ENCODE results near the gene COG3.

COG3 gene

DNA sequence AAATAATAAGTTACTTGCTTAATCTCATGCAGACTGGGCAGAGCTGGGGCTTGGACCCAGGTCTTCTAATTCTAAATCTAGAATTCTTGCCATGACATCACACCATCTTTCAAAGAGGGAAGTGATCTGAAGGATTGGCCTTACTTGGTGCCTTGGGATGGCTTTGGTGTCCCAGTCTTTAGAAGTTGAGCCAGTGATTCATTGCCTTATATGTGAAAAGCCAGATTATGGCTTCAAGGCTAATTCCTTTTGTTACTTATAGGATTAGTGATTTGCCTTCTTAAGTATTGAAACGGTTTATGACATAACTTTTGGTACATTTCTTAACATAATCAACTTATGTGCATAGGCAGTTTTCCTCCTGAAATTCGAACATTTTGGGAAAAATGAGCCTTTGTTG, 14.9 kb downstream of the COG3 start:
- Histone ChIP-seq H3K9me3 (no peaks in the 10 kb centered on the region), H3K27me3 (no peaks in the 10 kb centered on the region), H3K4me3 (ENCODE audit: low read depth in 1 of 2, low read length in 1 of 2) (no peak overlapping the region), H3K36me3 (peaks cover 62% of the 10 kb centered on the region), H3K4me1 (ENCODE audit: control insufficient read depth in 1 of 2, insufficient read depth in 1 of 2, low read depth in 1 of 2, low read length in 1 of 2) (no peaks in the 10 kb centered on the region), H3K27ac (no peak overlapping the region)
- no peak for TF ChIP-seq CTCF (IDR thresholded peaks at IDR 0.05)

- peaks cover 60% of the 10 kb centered on the region for H3K36me3 ChIP-seq
- no peak for TF ChIP-seq CTCF (IDR thresholded peaks at IDR 0.05)
- no peak overlapping the region for H3K4me3 ChIP-seq (ENCODE audit: low read depth in 1 of 2, low read length in 1 of 2)
- no peaks in the 10 kb centered on the region for H3K4me1 ChIP-seq (ENCODE audit: control insufficient read depth in 1 of 2, insufficient read depth in 1 of 2, low read depth in 1 of 2, low read length in 1 of 2)
- H3K27me3 ChIP-seq, result no peaks in the 10 kb centered on the region
- no peak overlapping the region for H3K27ac ChIP-seq
- H3K9me3 ChIP-seq, result no peaks in the 10 kb centered on the region
Observed at GRCh38 chr13:45481688-45482087, 16.9 kb downstream of the COG3 start.

DNA sequence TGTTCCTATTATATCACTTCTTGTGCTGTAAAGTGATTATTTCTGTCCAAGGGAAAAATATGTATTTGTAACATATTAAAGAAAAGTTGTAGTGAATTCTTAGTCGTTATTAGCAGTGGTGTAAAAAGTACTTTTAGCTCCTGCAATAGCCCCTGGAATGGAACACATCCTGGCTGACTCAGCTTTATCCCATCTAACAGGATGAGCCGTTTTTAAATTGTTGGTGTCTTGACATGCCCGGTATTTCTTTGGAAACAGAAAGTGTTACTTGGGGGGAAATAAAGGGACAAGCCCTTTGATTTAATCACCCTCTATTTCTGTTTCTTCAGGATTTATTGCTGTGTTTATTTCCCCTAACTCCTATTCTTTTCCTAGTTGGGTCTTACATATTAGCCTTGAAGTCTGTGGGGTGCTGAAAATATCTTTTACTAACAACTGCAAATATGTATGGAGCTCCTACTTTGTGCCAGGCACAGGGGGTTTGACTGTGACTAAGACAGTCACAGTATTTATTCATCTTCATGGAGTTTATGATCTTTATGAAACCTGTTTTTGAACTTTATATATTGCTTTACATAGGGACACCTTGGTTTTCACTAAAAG, 17.9 kb downstream of the COG3 start:
- TF ChIP-seq CTCF (IDR thresholded peaks at IDR 0.05), result no peak
- no peak overlapping the region for H3K27ac ChIP-seq
- H3K36me3 ChIP-seq, result peaks cover 61% of the 10 kb centered on the region
- H3K4me3 ChIP-seq (ENCODE audit: low read depth in 1 of 2, low read length in 1 of 2), result no peak overlapping the region
- H3K27me3 ChIP-seq, result no peaks in the 10 kb centered on the region
- H3K4me1 ChIP-seq (ENCODE audit: control insufficient read depth in 1 of 2, insufficient read depth in 1 of 2, low read depth in 1 of 2, low read length in 1 of 2), result no peaks in the 10 kb centered on the region
- no peaks in the 10 kb centered on the region for H3K9me3 ChIP-seq

- H3K27me3 ChIP-seq, result no peaks in the 10 kb centered on the region
- H3K4me3 ChIP-seq (ENCODE audit: low read depth in 1 of 2, low read length in 1 of 2), result no peak overlapping the region
- TF ChIP-seq CTCF (IDR thresholded peaks at IDR 0.05), result no peak
- H3K9me3 ChIP-seq, result no peaks in the 10 kb centered on the region
- H3K27ac ChIP-seq, result no peak overlapping the region
- H3K4me1 ChIP-seq (ENCODE audit: control insufficient read depth in 1 of 2, insufficient read depth in 1 of 2, low read depth in 1 of 2, low read length in 1 of 2), result no peaks in the 10 kb centered on the region
- peaks cover 61% of the 10 kb centered on the region for H3K36me3 ChIP-seq
Observed at GRCh38 chr13:45487604-45488003, 22.9 kb downstream of the COG3 start.

DNA sequence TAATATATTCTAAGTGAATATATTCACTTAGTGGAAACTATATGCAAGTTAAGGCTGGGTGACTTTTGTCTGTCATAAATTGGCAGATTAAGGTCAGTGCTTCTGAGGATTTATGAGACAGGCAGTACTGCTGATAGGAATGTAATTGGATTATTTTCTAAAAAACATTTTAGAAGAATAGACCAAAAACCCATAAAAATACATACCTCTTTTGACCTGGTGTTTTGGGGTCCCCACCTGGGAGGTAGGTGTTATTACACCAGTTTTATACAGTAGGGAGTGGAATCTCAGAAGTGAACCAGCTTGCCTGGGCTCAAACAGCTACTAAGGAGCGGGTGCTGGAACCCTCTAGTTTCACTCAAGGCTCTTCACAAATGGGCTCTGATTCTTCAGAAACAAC, 25.3 kb downstream of the COG3 start:
- H3K4me3 ChIP-seq (ENCODE audit: low read depth in 1 of 2, low read length in 1 of 2), result no peak overlapping the region
- no peak overlapping the region for H3K27ac ChIP-seq
- no peaks in the 10 kb centered on the region for H3K27me3 ChIP-seq
- TF ChIP-seq CTCF (IDR thresholded peaks at IDR 0.05), result no peak
- H3K4me1 ChIP-seq (ENCODE audit: control insufficient read depth in 1 of 2, insufficient read depth in 1 of 2, low read depth in 1 of 2, low read length in 1 of 2), result no peaks in the 10 kb centered on the region
- no peaks in the 10 kb centered on the region for H3K9me3 ChIP-seq
- H3K36me3 ChIP-seq, result peaks cover 65% of the 10 kb centered on the region

GRCh38 chr13:45492538-45492937, 27.8 kb downstream of the COG3 start:
- Histone ChIP-seq H3K4me1 (ENCODE audit: control insufficient read depth in 1 of 2, insufficient read depth in 1 of 2, low read depth in 1 of 2, low read length in 1 of 2) (no peaks in the 10 kb centered on the region), H3K27me3 (no peaks in the 10 kb centered on the region), H3K36me3 (peaks cover 77% of the 10 kb centered on the region), H3K27ac (no peak overlapping the region), H3K9me3 (no peaks in the 10 kb centered on the region), H3K4me3 (ENCODE audit: low read depth in 1 of 2, low read length in 1 of 2) (no peak overlapping the region)
- no peak for TF ChIP-seq CTCF (IDR thresholded peaks at IDR 0.05)
